HepG2 (cell line): ENCODE data around the gene HSDL2. TPM values are rescaled to one million over a fixed set of nuclear protein-coding genes. Genes with fewer than 3 reads are reported as not detected.

Source experiments
- ATAC-seq: fragments of 200-7000 bp; cut with Tn5 transposase; 3 replicates; pipeline ENCODE4 v1.9.1; 2020; ENCODE audit warnings: mild to moderate bottlenecking, moderate library complexity
- BruUV-seq: library from RNA; stranded (reverse); fragments of 400-500 nt; replicated peaks from 2 replicates; lab custom pipeline; 2021; lab: Mats Ljungman, UMichigan
- CTCF ChIA-PET: fragments of 300-600 bp; formaldehyde crosslinking; extraction: SDS; loops from one replicate; lab custom pipeline; 2021; ENCODE audit warnings: low total read pairs, inconsistent platforms, low intra/inter-chr PET ratio; lab: Yijun Ruan, JAX
- POLR2A ChIA-PET: fragments of 350-600 bp; sonication (Branson Sonifier 250); formaldehyde crosslinking; loops from one replicate; lab custom pipeline; 2020; ENCODE audit warnings: antibody characterized with exemption, inconsistent platforms; lab: Yijun Ruan, JAX
- DNase-seq: peaks from one replicate; pipeline ENCODE4 v3.0.0-alpha.2; 2015; ENCODE audit warnings: low spot score
- FAIRE-seq: peaks from 3 replicates; lab custom pipeline; 2011; peaks lifted over from hg19 to GRCh38; lab: Jason Lieb, UNC
- H2AFZ ChIP-seq: one replicate; pipeline ENCODE4 v1.6.1; 2011; ENCODE audit warnings: low read length, inconsistent platforms
- H3K27ac ChIP-seq: fragments of 300-600 bp; 3 replicates; pipeline ENCODE4 v1.8.0; 2011; ENCODE audit warnings: mixed run types, mild to moderate bottlenecking, mixed read lengths, low read length, inconsistent platforms; ENCODE audit not compliant: insufficient read depth; ENCODE audit errors: extremely low read length
- H3K27me3 ChIP-seq, 2 experiments: fragments of 200-600 bp in 1 of 2; 2 replicates in 1 of 2; 3 replicates in 1 of 2; pipeline versions ENCODE4 v1.6.0 to v1.8.0; 2011; ENCODE audit warnings: low read length in 2 of 2, mild to moderate bottlenecking in 2 of 2, moderate library complexity in 2 of 2, inconsistent platforms in 1 of 2; ENCODE audit not compliant: insufficient read depth in 2 of 2, control insufficient read depth in 1 of 2
- H3K36me3 ChIP-seq, 2 experiments: fragments of 200-600 bp in 1 of 2; replicated peaks in 1 of 2; 2 replicates in 1 of 2; 3 replicates in 1 of 2; pipeline versions ENCODE4 v1.5.1 to v1.8.0; 2011; ENCODE audit warnings: low read length in 2 of 2, inconsistent platforms in 1 of 2; ENCODE audit not compliant: insufficient read depth in 2 of 2, control insufficient read depth in 1 of 2
- H3K4me1 ChIP-seq: 2 replicates; pipeline ENCODE4 v1.5.1; 2012; ENCODE audit warnings: low read length, inconsistent platforms; ENCODE audit not compliant: insufficient read depth
- H3K4me2 ChIP-seq: 2 replicates; pipeline ENCODE4 v1.6.0; 2011; ENCODE audit warnings: low read depth, low read length, inconsistent platforms
- H3K4me3 ChIP-seq, 3 experiments: fragments of 200-600 bp in 1 of 3; sonication (generic), shearing (Covaris generic) in 1 of 3; replicated peaks in 1 of 3; 2 replicates each; pipeline ENCODE4 v1.5.1; 2011 to 2016; ENCODE audit warnings: low read length in 3 of 3, inconsistent platforms in 2 of 3, low read depth in 2 of 3, mild to moderate bottlenecking in 2 of 3, control low read depth in 1 of 3, mixed read lengths in 1 of 3; ENCODE audit not compliant: insufficient read depth in 1 of 3
- H3K79me2 ChIP-seq: one replicate; pipeline ENCODE4 v1.6.1; 2011; ENCODE audit warnings: low read length, inconsistent platforms; ENCODE audit not compliant: insufficient read depth
- H3K9ac ChIP-seq: 2 replicates; pipeline ENCODE4 v1.6.0; 2011; ENCODE audit warnings: mild to moderate bottlenecking, low read depth, low read length, inconsistent platforms; ENCODE audit not compliant: insufficient read depth
- H3K9me3 ChIP-seq: 2 replicates; pipeline ENCODE4 v1.5.1; 2012; ENCODE audit warnings: mild to moderate bottlenecking, low read length
- H4K20me1 ChIP-seq: 2 replicates; pipeline ENCODE4 v1.6.0; 2011; ENCODE audit warnings: inconsistent platforms, mild to moderate bottlenecking, low read length, moderate library complexity; ENCODE audit not compliant: insufficient read depth
- NR3C1 ChIP-seq: sonication (generic); formaldehyde crosslinking; IDR thresholded peaks from 2 replicates; pipeline ENCODE4 v1.4.0; 2020; ENCODE audit warnings: missing genetic modification reagents
- RFXANK ChIP-seq: IDR thresholded peaks from 2 replicates; pipeline ENCODE4 v1.6.1; 2016
- SNRNP70 ChIP-seq: fragments of 200-400 bp; formaldehyde crosslinking; IDR thresholded peaks from 2 replicates; pipeline ENCODE4 v1.6.1; 2017; ENCODE audit warnings: mild to moderate bottlenecking, low read depth, low read length, moderate library complexity
- TAF15 ChIP-seq: fragments of 200-400 bp; formaldehyde crosslinking; IDR thresholded peaks from one replicate; pipeline ENCODE4 v1.6.1; 2018; ENCODE audit warnings: mild to moderate bottlenecking, low read depth, low read length; ENCODE audit not compliant: poor library complexity, severe bottlenecking
- YY1 ChIP-seq: IDR thresholded peaks from 2 replicates; pipeline ENCODE4 v1.6.1; 2011; ENCODE audit warnings: low read length, low read depth, moderate library complexity, mild to moderate bottlenecking; ENCODE audit not compliant: insufficient read depth, insufficient replicate concordance
- ZFY ChIP-seq: sonication (generic); formaldehyde crosslinking; IDR thresholded peaks from 2 replicates; pipeline ENCODE4 v1.4.0; 2020; ENCODE audit warnings: missing genetic modification reagents
- WGBS: methylation state at CpG from one replicate; pipeline ENCODE4 v1.1.6; 2017; ENCODE audit warnings: low lambda C conversion rate; 5-methylcytosine and 5-hydroxymethylcytosine counted together
- in situ Hi-C: cut with HindIII; loops from 2 replicates; pipeline ENCODE4 v1.10.0; 2017; ENCODE audit warnings: low pct_unique_long_range_greater_than_20kb; ENCODE audit not compliant: extremely low pct_ligation_motif_present
- intact Hi-C: fragments of 100-400 bp; cut with micrococcal nuclease; formaldehyde crosslinking; loops from one replicate; pipeline ENCODE4 v1.10.0; 2022; ENCODE audit not compliant: unreplicated experiment
- polyA plus RNA-seq, 8 experiments: library from polyadenylated mRNA; depleted of rRNA in 3 of 8; stranded (reverse) in 7 of 8; unstranded in 1 of 8; fragments of >200 nt; fragmentation: Illumina TruSeq in 4 of 8; extraction: Trizol in 4 of 8; gene quantifications; 2 replicates each; pipeline versions ENCODE4 v1.2.1 to v1.2.3, GENCODE V29; 2011 to 2016; ENCODE audit warnings: low read depth in 4 of 8, missing spikeins in 1 of 8, mixed read lengths in 1 of 8; ENCODE audit not compliant: insufficient read depth in 1 of 8
- total RNA-seq, 5 experiments: library from RNA; depleted of rRNA; stranded (reverse); fragments of >200 nt; fragmentation: Illumina TruSeq; extraction: Trizol; gene quantifications; 2 replicates each; pipeline ENCODE4 v1.2.3, GENCODE V29; 2016; ENCODE audit warnings: low read depth in 1 of 5
- TF ChIP-seq, protein P1 (sequence below): IDR thresholded peaks from 2 replicates; pipeline ENCODE4 v1.6.1; 2016; ENCODE audit warnings: low read depth, missing genetic modification reagents, missing compliant biosample characterization
- TF ChIP-seq, protein P2 (sequence below): IDR thresholded peaks from 2 replicates; pipeline ENCODE4 v1.6.1; 2012; ENCODE audit warnings: low read depth, low read length, improper control_type of control experiment
- TF ChIP-seq, protein P3 (sequence below), 2 experiments: sonication (generic) in 1 of 2; formaldehyde crosslinking in 1 of 2; IDR thresholded peaks; 2 replicates each; pipeline versions ENCODE4 v1.4.0 to v1.6.1; 2018 to 2020; ENCODE audit warnings: missing genetic modification reagents in 2 of 2, borderline replicate concordance in 1 of 2, low read depth in 1 of 2, mild to moderate bottlenecking in 1 of 2, missing biosample characterization in 1 of 2

Gene HSDL2
- total and polyA plus RNA-seq, 2 of the 13 experiments (the other 11 are each of a cell fraction or from before 2014, with no cell fraction given): 55.3 to 80.2 TPM

DNA sequence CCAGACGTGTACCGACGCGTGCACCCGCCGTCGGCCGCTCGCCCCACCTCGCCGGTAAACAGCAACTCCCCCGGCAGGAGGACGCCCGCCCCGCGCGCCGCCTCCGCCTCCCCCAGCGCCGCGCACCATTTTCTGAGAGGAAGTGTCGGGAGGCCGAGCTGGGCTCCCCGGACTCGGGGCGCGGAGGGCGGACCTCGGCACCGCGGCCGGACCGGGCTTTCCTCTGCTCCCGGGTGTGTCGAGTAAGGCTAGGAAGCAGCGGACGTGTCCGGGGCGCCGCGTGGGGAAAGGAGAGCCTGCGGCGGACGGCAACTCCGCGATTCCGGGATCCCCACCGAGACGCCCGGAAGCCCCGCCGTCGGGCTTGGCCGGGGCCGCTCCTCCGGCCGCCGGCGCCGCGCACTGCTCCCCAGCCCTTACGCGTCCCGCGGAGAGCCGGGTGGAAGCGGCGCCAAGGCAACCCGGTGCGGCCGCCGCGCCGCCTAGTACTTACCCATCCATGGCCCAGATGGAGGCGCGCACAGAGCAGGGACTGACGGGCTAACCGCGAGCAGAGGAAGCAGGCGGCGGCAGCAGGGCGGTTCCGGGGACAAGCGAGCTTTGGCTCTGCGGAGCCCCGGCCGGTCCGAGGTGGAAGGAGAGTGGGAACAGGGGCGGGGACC, 46.8 kb upstream of the HSDL2 start, which contains the start of gene PTBP3 (continued):
- TF ChIP-seq, protein P1, sequence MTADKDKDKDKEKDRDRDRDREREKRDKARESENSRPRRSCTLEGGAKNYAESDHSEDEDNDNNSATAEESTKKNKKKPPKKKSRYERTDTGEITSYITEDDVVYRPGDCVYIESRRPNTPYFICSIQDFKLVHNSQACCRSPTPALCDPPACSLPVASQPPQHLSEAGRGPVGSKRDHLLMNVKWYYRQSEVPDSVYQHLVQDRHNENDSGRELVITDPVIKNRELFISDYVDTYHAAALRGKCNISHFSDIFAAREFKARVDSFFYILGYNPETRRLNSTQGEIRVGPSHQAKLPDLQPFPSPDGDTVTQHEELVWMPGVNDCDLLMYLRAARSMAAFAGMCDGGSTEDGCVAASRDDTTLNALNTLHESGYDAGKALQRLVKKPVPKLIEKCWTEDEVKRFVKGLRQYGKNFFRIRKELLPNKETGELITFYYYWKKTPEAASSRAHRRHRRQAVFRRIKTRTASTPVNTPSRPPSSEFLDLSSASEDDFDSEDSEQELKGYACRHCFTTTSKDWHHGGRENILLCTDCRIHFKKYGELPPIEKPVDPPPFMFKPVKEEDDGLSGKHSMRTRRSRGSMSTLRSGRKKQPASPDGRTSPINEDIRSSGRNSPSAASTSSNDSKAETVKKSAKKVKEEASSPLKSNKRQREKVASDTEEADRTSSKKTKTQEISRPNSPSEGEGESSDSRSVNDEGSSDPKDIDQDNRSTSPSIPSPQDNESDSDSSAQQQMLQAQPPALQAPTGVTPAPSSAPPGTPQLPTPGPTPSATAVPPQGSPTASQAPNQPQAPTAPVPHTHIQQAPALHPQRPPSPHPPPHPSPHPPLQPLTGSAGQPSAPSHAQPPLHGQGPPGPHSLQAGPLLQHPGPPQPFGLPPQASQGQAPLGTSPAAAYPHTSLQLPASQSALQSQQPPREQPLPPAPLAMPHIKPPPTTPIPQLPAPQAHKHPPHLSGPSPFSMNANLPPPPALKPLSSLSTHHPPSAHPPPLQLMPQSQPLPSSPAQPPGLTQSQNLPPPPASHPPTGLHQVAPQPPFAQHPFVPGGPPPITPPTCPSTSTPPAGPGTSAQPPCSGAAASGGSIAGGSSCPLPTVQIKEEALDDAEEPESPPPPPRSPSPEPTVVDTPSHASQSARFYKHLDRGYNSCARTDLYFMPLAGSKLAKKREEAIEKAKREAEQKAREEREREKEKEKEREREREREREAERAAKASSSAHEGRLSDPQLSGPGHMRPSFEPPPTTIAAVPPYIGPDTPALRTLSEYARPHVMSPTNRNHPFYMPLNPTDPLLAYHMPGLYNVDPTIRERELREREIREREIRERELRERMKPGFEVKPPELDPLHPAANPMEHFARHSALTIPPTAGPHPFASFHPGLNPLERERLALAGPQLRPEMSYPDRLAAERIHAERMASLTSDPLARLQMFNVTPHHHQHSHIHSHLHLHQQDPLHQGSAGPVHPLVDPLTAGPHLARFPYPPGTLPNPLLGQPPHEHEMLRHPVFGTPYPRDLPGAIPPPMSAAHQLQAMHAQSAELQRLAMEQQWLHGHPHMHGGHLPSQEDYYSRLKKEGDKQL (CRISPR knock-in tag): 0 out of 2 replicates have a peak, but pooled peaks have one; percentile 51
- no peak; the same call in 1 of the 2 replicates for TF ChIP-seq RFXANK (CRISPR knock-in tag)
- TF ChIP-seq, all 625 proteins: peak for 235

DNA sequence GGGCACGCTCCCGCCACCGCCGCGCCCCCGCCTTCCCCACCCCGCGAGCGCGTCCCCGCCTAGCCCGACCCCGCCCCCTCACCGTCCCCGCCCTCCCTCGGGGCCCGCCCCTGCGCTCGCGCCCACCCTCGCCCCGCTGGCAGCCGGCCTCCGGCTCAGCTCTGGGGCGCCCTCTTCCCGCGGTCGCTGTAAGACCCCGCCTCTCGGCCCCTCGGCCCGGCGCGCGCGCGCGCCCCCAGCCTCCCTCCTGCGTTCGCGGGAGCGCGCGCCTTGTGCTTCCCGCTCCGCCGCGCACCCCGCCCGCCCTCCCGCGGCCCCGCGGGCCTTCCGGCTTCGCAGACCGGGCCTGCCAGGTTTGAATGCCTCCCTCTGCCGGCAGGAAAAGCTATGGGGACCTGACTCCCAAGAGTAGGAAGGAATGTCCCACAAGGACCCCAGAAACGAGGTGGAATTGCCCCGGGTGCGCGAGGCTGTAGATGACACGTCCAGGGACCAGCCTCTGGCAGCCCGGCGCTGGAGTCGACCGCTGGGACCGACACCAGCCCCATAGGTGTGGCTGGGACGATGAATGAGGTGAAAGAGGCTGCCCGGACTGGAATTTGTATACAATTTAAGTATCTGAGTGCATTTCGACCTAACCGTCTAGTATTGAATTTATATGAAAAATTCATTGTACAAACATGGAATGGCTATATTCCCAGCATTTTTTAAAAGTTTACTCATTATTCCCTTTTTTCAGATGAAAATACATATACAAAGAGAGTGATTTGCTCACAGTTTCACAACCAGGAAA, 46.1 kb upstream of the HSDL2 start:
- Histone ChIP-seq H3K27me3 (no peaks in the 10 kb centered on the region), H3K27ac (peak overlapping the region; percentile 97), H3K4me3 (peak overlapping the region; percentile 89 to 95 (median 95)), H3K36me3 (no peaks in the 10 kb centered on the region), H3K9ac (peak overlapping the region; percentile 94), H2AFZ (peak overlapping the region; percentile 95), H3K79me2 (peaks cover 39% of the 10 kb centered on the region), H3K4me1 (peaks cover 63% of the 10 kb centered on the region), H4K20me1 (peaks cover 5% of the 10 kb centered on the region), H3K9me3 (no peaks in the 10 kb centered on the region), H3K4me2 (peak overlapping the region; percentile 94)
- BruUV-seq: TSS peak; percentile 88
- in situ Hi-C loops (no loop called here), intact Hi-C loops (loop anchor here (1.0 to 10.0 kb wide), 5 partner anchors 27 to 439 kb away; partner anchors contain the start of genes SUSD1 and UGCG)
- FAIRE-seq (no peak), DNase-seq (peak; percentile 90), ATAC-seq (peak; percentile 56)
- ChIA-PET CTCF (interaction anchor here (1.2 to 1.5 kb wide), 3 partner anchors 28 to 236 kb away, joined by 4 to 6 read pairs (median 4); no protein-coding TSS in a partner anchor), POLR2A (interaction anchor here (0.7 to 1.9 kb wide), 15 partner anchors 8 to 221 kb away, joined by 3 to 16 read pairs (median 3); partner anchors contain the start of gene HSDL2)
- 0% methylated on average over 23 of the region's 72 CpGs for WGBS
- TF ChIP-seq, protein P2, sequence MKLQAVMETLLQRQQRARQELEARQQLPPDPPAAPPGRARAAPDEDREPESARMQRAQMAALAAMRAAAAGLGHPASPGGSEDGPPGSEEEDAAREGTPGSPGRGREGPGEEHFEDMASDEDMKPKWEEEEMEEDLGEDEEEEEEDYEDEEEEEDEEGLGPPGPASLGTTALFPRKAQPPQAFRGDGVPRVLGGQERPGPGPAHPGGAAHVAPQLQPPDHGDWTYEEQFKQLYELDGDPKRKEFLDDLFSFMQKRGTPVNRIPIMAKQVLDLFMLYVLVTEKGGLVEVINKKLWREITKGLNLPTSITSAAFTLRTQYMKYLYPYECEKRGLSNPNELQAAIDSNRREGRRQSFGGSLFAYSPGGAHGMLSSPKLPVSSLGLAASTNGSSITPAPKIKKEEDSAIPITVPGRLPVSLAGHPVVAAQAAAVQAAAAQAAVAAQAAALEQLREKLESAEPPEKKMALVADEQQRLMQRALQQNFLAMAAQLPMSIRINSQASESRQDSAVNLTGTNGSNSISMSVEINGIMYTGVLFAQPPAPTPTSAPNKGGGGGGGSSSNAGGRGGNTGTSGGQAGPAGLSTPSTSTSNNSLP: peak; percentile 12; the same call in 1 of the 2 replicates
- TF ChIP-seq ZFY (CRISPR knock-in tag) (peak; percentile 37; the same call in 1 of the 2 replicates), YY1 (peak; percentile 44), TAF15 (peak; percentile 62), SNRNP70 (no peak), NR3C1 (CRISPR knock-in tag) (no peak)
- TF ChIP-seq, protein P3, sequence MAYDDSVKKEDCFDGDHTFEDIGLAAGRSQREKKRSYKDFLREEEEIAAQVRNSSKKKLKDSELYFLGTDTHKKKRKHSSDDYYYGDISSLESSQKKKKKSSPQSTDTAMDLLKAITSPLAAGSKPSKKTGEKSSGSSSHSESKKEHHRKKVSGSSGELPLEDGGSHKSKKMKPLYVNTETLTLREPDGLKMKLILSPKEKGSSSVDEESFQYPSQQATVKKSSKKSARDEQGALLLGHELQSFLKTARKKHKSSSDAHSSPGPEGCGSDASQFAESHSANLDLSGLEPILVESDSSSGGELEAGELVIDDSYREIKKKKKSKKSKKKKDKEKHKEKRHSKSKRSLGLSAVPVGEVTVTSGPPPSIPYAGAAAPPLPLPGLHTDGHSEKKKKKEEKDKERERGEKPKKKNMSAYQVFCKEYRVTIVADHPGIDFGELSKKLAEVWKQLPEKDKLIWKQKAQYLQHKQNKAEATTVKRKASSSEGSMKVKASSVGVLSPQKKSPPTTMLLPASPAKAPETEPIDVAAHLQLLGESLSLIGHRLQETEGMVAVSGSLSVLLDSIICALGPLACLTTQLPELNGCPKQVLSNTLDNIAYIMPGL (CRISPR knock-in tag; IDR thresholded peaks at IDR 0.05; ENCODE audit: borderline replicate concordance in 1 of 2, low read depth in 1 of 2): peak in 1 of 2 experiments; percentile 52; a peak in 1 of 4 replicates
